CD14-positive monocyte (primary cell): ENCODE measurements around the gene CAPS. TPM values are rescaled to one million over a fixed set of nuclear protein-coding genes. Genes with fewer than 3 reads are reported as not detected.
A peak's percentile ranks its signal among the peaks of the same experiment; 100 is the strongest.
"Not testable (repeated sequence)": the region's sequence is repeated elsewhere in the genome, so short reads cannot be mapped to it uniquely, and the experiment has no call there.

ENCODE experiments used
- DNase-seq, 3 donors: peaks; one replicate each; pipeline ENCODE4 v3.0.0-alpha.2; 2011 to 2022
- H2AFZ ChIP-seq: 2 replicates; pipeline ENCODE4 v1.6.0; 2012; ENCODE audit warnings: mild to moderate bottlenecking, low read depth, low read length, inconsistent platforms; ENCODE audit not compliant: insufficient read depth, poor library complexity, severe bottlenecking
- H3K27ac ChIP-seq, 2 donors: 1 replicate in 1 of 2; 2 replicates in 1 of 2; pipeline ENCODE4 v1.5.1; 2012 to 2013; ENCODE audit warnings: low read length in 2 of 2, control low read depth in 1 of 2, inconsistent platforms in 1 of 2, low read depth in 1 of 2, mild to moderate bottlenecking in 1 of 2
- H3K27me3 ChIP-seq, 2 donors: one replicate each; pipeline versions ENCODE4 v1.6.0 to v1.6.1; 2011 to 2013; ENCODE audit warnings: low read length in 2 of 2; ENCODE audit not compliant: control insufficient read depth in 2 of 2, insufficient read depth in 2 of 2
- H3K36me3 ChIP-seq, 2 donors: replicated peaks in 1 of 2; 1 replicate in 1 of 2; 2 replicates in 1 of 2; pipeline versions ENCODE4 v1.5.1 to v1.6.1; 2012 to 2013; ENCODE audit warnings: low read length in 2 of 2, control low read depth in 1 of 2, inconsistent platforms in 1 of 2, mild to moderate bottlenecking in 1 of 2; ENCODE audit not compliant: insufficient read depth in 2 of 2, control insufficient read depth in 1 of 2
- H3K4me1 ChIP-seq, 2 donors: 1 replicate in 1 of 2; 2 replicates in 1 of 2; pipeline versions ENCODE4 v1.5.1 to v1.6.1; 2012 to 2013; ENCODE audit warnings: low read length in 2 of 2, control low read depth in 1 of 2, inconsistent platforms in 1 of 2, mild to moderate bottlenecking in 1 of 2, moderate library complexity in 1 of 2; ENCODE audit not compliant: insufficient read depth in 2 of 2, control insufficient read depth in 1 of 2
- H3K4me2 ChIP-seq: replicated peaks from 2 replicates; pipeline ENCODE3; 2012; ENCODE audit warnings: low read length, moderate library complexity, mild to moderate bottlenecking; ENCODE audit not compliant: poor library complexity, severe bottlenecking; ENCODE audit errors: extremely low read depth
- H3K4me3 ChIP-seq, 3 experiments: fragments of 200-600 bp in 1 of 3; sonication (generic) in 1 of 3; replicated peaks in 1 of 3; 1 replicate in 2 of 3; 2 replicates in 1 of 3; pipeline ENCODE4 v1.5.1; 2011 to 2013; ENCODE audit warnings: low read length in 3 of 3, mild to moderate bottlenecking in 3 of 3, control low read depth in 2 of 3, low read depth in 2 of 3, inconsistent platforms in 1 of 3, moderate library complexity in 1 of 3
- H3K79me2 ChIP-seq: 2 replicates; pipeline ENCODE4 v1.6.0; 2012; ENCODE audit warnings: mild to moderate bottlenecking, control low read depth, inconsistent platforms, low read length, moderate library complexity; ENCODE audit not compliant: insufficient read depth
- H3K9ac ChIP-seq: 2 replicates; pipeline ENCODE4 v1.6.0; 2017; ENCODE audit warnings: low read length, mild to moderate bottlenecking; ENCODE audit not compliant: insufficient read depth, poor library complexity, severe bottlenecking
- H3K9me3 ChIP-seq, 2 donors: replicated peaks in 1 of 2; 1 replicate in 1 of 2; 2 replicates in 1 of 2; pipeline versions ENCODE4 v1.5.1 to v1.6.1; 2012 to 2013; ENCODE audit warnings: low read length in 2 of 2, control low read depth in 1 of 2; ENCODE audit not compliant: control insufficient read depth in 1 of 2, insufficient read depth in 1 of 2
- H4K20me1 ChIP-seq: 2 replicates; pipeline ENCODE4 v1.6.0; 2012; ENCODE audit warnings: mild to moderate bottlenecking, low read length, control low read depth, moderate library complexity; ENCODE audit not compliant: insufficient read depth
- H3K27ac Mint-ChIP-seq, 7 donors: one replicate each; pipeline ENCODE4 v1.8.0; 2020; ENCODE audit warnings: mild to moderate bottlenecking in 7 of 7, mixed read lengths in 7 of 7, moderate library complexity in 6 of 7, inconsistent platforms in 2 of 7
- H3K27me3 Mint-ChIP-seq, 3 donors: one replicate each; pipeline ENCODE4 v1.8.0; 2021 to 2022; ENCODE audit warnings: low read depth in 3 of 3, mild to moderate bottlenecking in 3 of 3, mixed read lengths in 3 of 3, moderate library complexity in 3 of 3, inconsistent platforms in 1 of 3
- H3K36me3 Mint-ChIP-seq, 2 donors: one replicate each; pipeline ENCODE4 v1.8.0; 2020; ENCODE audit warnings: mixed read lengths in 2 of 2, inconsistent platforms in 1 of 2, mild to moderate bottlenecking in 1 of 2
- H3K4me1 Mint-ChIP-seq: one replicate; pipeline ENCODE4 v1.8.0; 2020; ENCODE audit warnings: mild to moderate bottlenecking, mixed read lengths
- H3K4me3 Mint-ChIP-seq, 2 donors: one replicate each; pipeline ENCODE4 v1.8.0; 2020; ENCODE audit warnings: mild to moderate bottlenecking in 2 of 2, mixed read lengths in 2 of 2, moderate library complexity in 1 of 2
- H3K9me3 Mint-ChIP-seq, 7 donors: one replicate each; pipeline ENCODE4 v1.8.0; 2020 to 2022; ENCODE audit warnings: mixed read lengths in 7 of 7, mild to moderate bottlenecking in 6 of 7, moderate library complexity in 6 of 7, inconsistent platforms in 2 of 7
- WGBS: methylation state at CpG from one replicate; pipeline ENCODE4 v1.1.5; 2013; ENCODE audit warnings: missing lambda C conversion rate; ENCODE audit not compliant: insufficient coverage; 5-methylcytosine and 5-hydroxymethylcytosine counted together
- intact Hi-C, 2 donors: fragments of 100-400 bp; cut with micrococcal nuclease; formaldehyde crosslinking; loops; one replicate each; pipeline versions ENCODE4 v1.15.0 to v1.15.1; 2023
- polyA plus RNA-seq, 3 donors: library from polyadenylated mRNA; depleted of rRNA in 1 of 3; unstranded in 2 of 3; stranded (reverse) in 1 of 3; fragments of 300-500 nt in 2 of 3; fragments of >200 nt in 1 of 3; fragmentation: Illumina TruSeq in 2 of 3; gene quantifications; 1 replicate in 2 of 3; 2 replicates in 1 of 3; pipeline ENCODE4 v1.2.3, GENCODE V29; 2012 to 2021
- TF ChIP-seq, protein P1 (sequence below): fragments of 200-600 bp; IDR thresholded peaks from one replicate; pipeline ENCODE4 v1.8.0; 2022; ENCODE audit warnings: antibody characterized with exemption, mild to moderate bottlenecking

The CAPS gene
- polyA plus RNA-seq, 3 donors = 0.34 to 34.8 (median 0.72) TPM

DNA sequence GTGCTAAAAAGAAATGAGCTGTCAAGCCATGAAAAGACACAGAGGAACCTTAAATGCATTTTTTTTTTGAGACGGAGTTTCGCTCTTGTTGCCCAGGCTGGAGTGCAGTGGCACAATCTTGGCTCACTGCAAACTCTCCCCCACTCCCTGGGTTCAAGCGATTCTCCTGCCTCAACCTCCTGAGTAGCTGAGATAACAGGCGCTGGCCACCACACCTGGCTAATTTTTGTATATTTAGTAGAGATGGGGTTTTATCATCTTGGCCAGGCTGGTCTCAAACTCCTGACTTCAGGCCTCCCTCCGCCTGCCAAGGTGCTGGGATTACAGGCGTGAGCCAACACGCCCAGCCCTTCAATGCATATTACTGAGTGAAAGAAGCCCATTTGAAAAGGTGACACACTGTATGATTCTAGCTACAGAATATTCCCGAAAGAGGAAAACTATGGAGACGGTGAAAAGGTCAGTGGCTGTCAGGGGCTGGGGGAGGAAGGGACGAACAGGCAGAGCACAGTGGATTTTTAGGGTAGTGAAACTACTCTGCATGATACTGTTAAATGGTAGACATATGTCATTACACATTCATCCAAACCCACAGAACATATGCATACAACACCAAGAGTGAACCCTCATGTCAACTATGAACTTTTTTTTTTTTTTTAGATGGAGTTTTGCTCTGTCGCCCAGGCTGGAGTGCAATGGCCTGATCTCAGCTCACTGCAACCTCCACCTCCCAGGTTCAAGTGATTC, 29.8 kb upstream of the CAPS start:
- H4K20me1 ChIP-seq, H3K4me3 Mint-ChIP-seq, H3K27ac Mint-ChIP-seq, H3K4me1 Mint-ChIP-seq, H3K79me2 ChIP-seq, H3K36me3 Mint-ChIP-seq, intact Hi-C loops, H3K4me3 ChIP-seq, H3K4me1 ChIP-seq, H3K27ac ChIP-seq, H2AFZ ChIP-seq, H3K9me3 ChIP-seq, H3K9me3 Mint-ChIP-seq, H3K9ac ChIP-seq, H3K36me3 ChIP-seq, H3K4me2 ChIP-seq, H3K27me3 ChIP-seq: not testable (repeated sequence)
- WGBS = 100% methylated on average over 3 of the region's 11 CpGs
- H3K27me3 Mint-ChIP-seq = peaks cover 17 to 27% (median 23%) of the 10 kb centered on the region in 3 donors
- DNase-seq = peak in 1 of 3 donors; percentile 21

DNA sequence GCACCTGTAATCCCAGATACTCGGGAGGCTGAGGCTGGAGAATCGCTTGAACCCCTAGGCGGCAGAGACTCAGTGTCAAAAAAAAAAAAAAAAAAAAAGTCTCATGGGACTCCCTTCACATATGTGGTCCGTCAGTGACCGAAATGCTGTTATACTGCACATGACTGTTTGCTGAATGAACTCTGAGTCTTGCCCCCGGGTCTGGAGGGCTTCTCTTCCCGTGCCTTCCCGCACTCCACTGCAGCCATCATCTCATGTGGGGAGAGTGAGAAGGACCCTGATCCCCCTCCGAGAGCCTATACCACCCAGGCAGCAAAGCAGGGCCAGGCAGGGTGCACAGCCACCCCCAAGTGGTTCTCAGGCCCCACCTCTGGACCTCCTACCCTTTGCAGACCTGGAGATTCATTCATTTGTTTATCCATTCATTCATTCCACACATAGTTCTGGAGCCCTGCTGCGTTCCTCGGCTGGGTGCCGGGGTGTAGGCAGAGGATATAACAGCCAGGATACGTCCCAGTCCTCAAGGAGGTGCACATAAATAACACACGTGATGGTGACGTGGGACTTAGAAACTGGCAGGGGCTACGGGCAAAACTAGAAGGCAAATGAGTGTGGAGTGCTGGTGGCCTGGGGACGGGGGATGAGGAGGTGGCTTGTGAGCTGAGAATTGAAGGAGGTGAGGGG, 24.6 kb upstream of the CAPS start:
- no peak overlapping the region for H2AFZ ChIP-seq
- Mint-ChIP-seq H3K27me3 (peaks cover 22 to 41% (median 24%) of the 10 kb centered on the region in 3 donors), H3K9me3 (peaks cover 0 to 4% (median 0%) of the 10 kb centered on the region in 7 donors), H3K36me3 (peaks cover 0 to under 1% of the 10 kb centered on the region in 2 donors), H3K4me3 (peak overlapping the region in 1 of 2 donors; percentile 64), H3K27ac (peak overlapping the region in 2 of 7 donors; percentile 4 to 31), H3K4me1 (peaks cover 2% of the 10 kb centered on the region)
- no peak overlapping the region for H3K4me3 ChIP-seq
- H3K27ac ChIP-seq = no peak overlapping the region
- intact Hi-C loops = no loop called here
- no peaks in the 10 kb centered on the region for H4K20me1 ChIP-seq
- 66% methylated on average over 13 of the region's 17 CpGs for WGBS
- no peak overlapping the region for H3K9ac ChIP-seq
- peaks cover 0 to 14% of the 10 kb centered on the region in 2 donors for H3K27me3 ChIP-seq
- no peak overlapping the region for H3K4me2 ChIP-seq
- H3K9me3 ChIP-seq = no peaks in the 10 kb centered on the region
- no peaks in the 10 kb centered on the region for H3K79me2 ChIP-seq
- TF ChIP-seq, protein P1, sequence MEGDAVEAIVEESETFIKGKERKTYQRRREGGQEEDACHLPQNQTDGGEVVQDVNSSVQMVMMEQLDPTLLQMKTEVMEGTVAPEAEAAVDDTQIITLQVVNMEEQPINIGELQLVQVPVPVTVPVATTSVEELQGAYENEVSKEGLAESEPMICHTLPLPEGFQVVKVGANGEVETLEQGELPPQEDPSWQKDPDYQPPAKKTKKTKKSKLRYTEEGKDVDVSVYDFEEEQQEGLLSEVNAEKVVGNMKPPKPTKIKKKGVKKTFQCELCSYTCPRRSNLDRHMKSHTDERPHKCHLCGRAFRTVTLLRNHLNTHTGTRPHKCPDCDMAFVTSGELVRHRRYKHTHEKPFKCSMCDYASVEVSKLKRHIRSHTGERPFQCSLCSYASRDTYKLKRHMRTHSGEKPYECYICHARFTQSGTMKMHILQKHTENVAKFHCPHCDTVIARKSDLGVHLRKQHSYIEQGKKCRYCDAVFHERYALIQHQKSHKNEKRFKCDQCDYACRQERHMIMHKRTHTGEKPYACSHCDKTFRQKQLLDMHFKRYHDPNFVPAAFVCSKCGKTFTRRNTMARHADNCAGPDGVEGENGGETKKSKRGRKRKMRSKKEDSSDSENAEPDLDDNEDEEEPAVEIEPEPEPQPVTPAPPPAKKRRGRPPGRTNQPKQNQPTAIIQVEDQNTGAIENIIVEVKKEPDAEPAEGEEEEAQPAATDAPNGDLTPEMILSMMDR = no peak
- H3K4me1 ChIP-seq = no peaks in the 10 kb centered on the region
- H3K36me3 ChIP-seq = peaks cover 3% of the 10 kb centered on the region in 2 donors
- DNase-seq = no peak
